ENCODE measurements around the gene ACTG2.

The ACTG2 gene

GRCh38 chr2:73917296-73917695, 24.5 kb downstream of the ACTG2 start:
- Histone ChIP-seq H3K4me2 (ENCODE audit: low read depth, low read length, poor library complexity, severe bottlenecking) (no peak overlapping the region), H3K36me3 (ENCODE audit: insufficient read depth, low read length) (no peaks in the 10 kb centered on the region), H4K20me1 (ENCODE audit: insufficient read depth, low read length, poor library complexity, severe bottlenecking) (no peaks in the 10 kb centered on the region), H3F3A (ENCODE audit: low read depth) (no peaks in the 10 kb centered on the region), H3K9ac (ENCODE audit: low read depth, low read length, poor library complexity, severe bottlenecking) (no peak overlapping the region), H3K4me1 (ENCODE audit: insufficient read depth, low read length, poor library complexity, severe bottlenecking) (peaks cover 11% of the 10 kb centered on the region), H3K9me2 (replicated peaks; ENCODE audit: low read depth, low read length) (no peaks in the 10 kb centered on the region), H3K79me2 (ENCODE audit: insufficient read depth, low read length) (no peaks in the 10 kb centered on the region), H3K9me3 (ENCODE audit: insufficient read depth, low read depth, low read length) (no peaks in the 10 kb centered on the region), H3K4me3 (ENCODE audit: low read length, poor library complexity, severe bottlenecking) (no peak overlapping the region), H2AFZ (ENCODE audit: low read length) (no peak overlapping the region), H3K27me3 (ENCODE audit: insufficient read depth, low read length, poor library complexity, severe bottlenecking) (no peaks in the 10 kb centered on the region)
- TF ChIP-seq CTCF (conservative IDR thresholded peaks at IDR 0.05; ENCODE audit: low read length) (no peak), EZH2phosphoT487 (IDR thresholded peaks at IDR 0.05; ENCODE audit: borderline replicate concordance) (no peak)

- H3F3A ChIP-seq (ENCODE audit: low read depth) = no peaks in the 10 kb centered on the region
- no peaks in the 10 kb centered on the region for H3K27me3 ChIP-seq (ENCODE audit: insufficient read depth, low read length, poor library complexity, severe bottlenecking)
- H3K4me3 ChIP-seq (ENCODE audit: low read length, poor library complexity, severe bottlenecking) = no peak overlapping the region
- TF ChIP-seq EZH2phosphoT487 (IDR thresholded peaks at IDR 0.05; ENCODE audit: borderline replicate concordance) (no peak), CTCF (conservative IDR thresholded peaks at IDR 0.05; ENCODE audit: low read length) (no peak)
- no peak overlapping the region for H3K4me2 ChIP-seq (ENCODE audit: low read depth, low read length, poor library complexity, severe bottlenecking)
- no peaks in the 10 kb centered on the region for H3K79me2 ChIP-seq (ENCODE audit: insufficient read depth, low read length)
- H3K36me3 ChIP-seq (ENCODE audit: insufficient read depth, low read length) = no peaks in the 10 kb centered on the region
- H4K20me1 ChIP-seq (ENCODE audit: insufficient read depth, low read length, poor library complexity, severe bottlenecking) = no peaks in the 10 kb centered on the region
- peaks cover 11% of the 10 kb centered on the region for H3K4me1 ChIP-seq (ENCODE audit: insufficient read depth, low read length, poor library complexity, severe bottlenecking)
- no peaks in the 10 kb centered on the region for H3K9me3 ChIP-seq (ENCODE audit: insufficient read depth, low read depth, low read length)
- H3K9ac ChIP-seq (ENCODE audit: low read depth, low read length, poor library complexity, severe bottlenecking) = no peak overlapping the region
- no peaks in the 10 kb centered on the region for H3K9me2 ChIP-seq (replicated peaks; ENCODE audit: low read depth, low read length)
- H2AFZ ChIP-seq (ENCODE audit: low read length) = no peak overlapping the region
These were observed 24.9 kb downstream of the ACTG2 start for GRCh38 chr2:73917696-73918207.

GRCh38 chr2:73918856-73919255, 26.0 kb downstream of the ACTG2 start:
- no peaks in the 10 kb centered on the region for H3K9me3 ChIP-seq (ENCODE audit: insufficient read depth, low read depth, low read length)
- H3F3A ChIP-seq (ENCODE audit: low read depth) = no peaks in the 10 kb centered on the region
- H2AFZ ChIP-seq (ENCODE audit: low read length) = no peak overlapping the region
- no peak overlapping the region for H3K4me2 ChIP-seq (ENCODE audit: low read depth, low read length, poor library complexity, severe bottlenecking)
- H3K4me1 ChIP-seq (ENCODE audit: insufficient read depth, low read length, poor library complexity, severe bottlenecking) = peaks cover 11% of the 10 kb centered on the region
- no peaks in the 10 kb centered on the region for H3K9me2 ChIP-seq (replicated peaks; ENCODE audit: low read depth, low read length)
- no peaks in the 10 kb centered on the region for H3K27me3 ChIP-seq (ENCODE audit: insufficient read depth, low read length, poor library complexity, severe bottlenecking)
- TF ChIP-seq CTCF (conservative IDR thresholded peaks at IDR 0.05; ENCODE audit: low read length) (no peak), EZH2phosphoT487 (IDR thresholded peaks at IDR 0.05; ENCODE audit: borderline replicate concordance) (no peak)
- H3K79me2 ChIP-seq (ENCODE audit: insufficient read depth, low read length) = no peaks in the 10 kb centered on the region
- no peaks in the 10 kb centered on the region for H3K36me3 ChIP-seq (ENCODE audit: insufficient read depth, low read length)
- H3K4me3 ChIP-seq (ENCODE audit: low read length, poor library complexity, severe bottlenecking) = no peak overlapping the region
- no peak overlapping the region for H3K9ac ChIP-seq (ENCODE audit: low read depth, low read length, poor library complexity, severe bottlenecking)
- H4K20me1 ChIP-seq (ENCODE audit: insufficient read depth, low read length, poor library complexity, severe bottlenecking) = no peaks in the 10 kb centered on the region

Data from Loucy (cell line).